ENCODE data around the gene OR6J1. TPM values are rescaled to one million over a fixed set of nuclear protein-coding genes. Genes with fewer than 3 reads are reported as not detected.

Gene OR6J1
- total and polyA plus RNA-seq, 9 of the 15 experiments (the other 6 are each of a cell fraction or from before 2014, with no cell fraction given) = not detected

DNA sequence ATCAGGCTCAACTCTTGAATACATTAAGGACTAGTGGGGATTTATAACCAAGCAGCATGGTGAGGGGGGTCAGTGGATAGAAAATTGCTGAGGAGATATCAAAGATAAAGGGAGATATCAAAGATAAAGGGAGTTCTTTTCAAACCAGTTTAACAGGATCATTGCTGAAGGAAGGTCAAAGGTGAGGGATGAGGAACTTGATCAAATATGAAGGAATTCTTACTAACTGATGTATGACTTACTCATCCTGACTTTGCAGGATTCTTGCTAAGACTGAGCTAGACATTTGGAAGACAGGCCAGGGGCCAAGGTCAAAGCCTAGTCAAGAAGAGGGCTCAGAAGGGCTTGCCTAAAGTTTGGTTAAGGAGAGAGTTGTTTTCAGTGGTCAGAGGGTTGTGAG, 41.3 kb downstream of the OR6J1 start:
- no peak overlapping the region for H3K4me2 ChIP-seq (ENCODE audit: insufficient read depth, low read length)
- no peak overlapping the region for H2AFZ ChIP-seq (ENCODE audit: low read depth, low read length)
- H3K79me2 ChIP-seq (ENCODE audit: control insufficient read depth, insufficient read depth, low read length) = peaks cover 14% of the 10 kb centered on the region
- H3K9me3 ChIP-seq (replicated peaks; ENCODE audit: control insufficient read depth, insufficient read depth, low read depth, low read length) = no peaks in the 10 kb centered on the region
- no peak overlapping the region for H3K4me3 ChIP-seq
- no peak overlapping the region for H3K9ac ChIP-seq (ENCODE audit: insufficient read depth in 1 of 2, low read depth in 2 of 2, low read length in 2 of 2)
- CTCF ChIA-PET (ENCODE audit: low intra/inter-chr PET ratio) = no interaction called here
- DNase-seq (ENCODE audit: extremely low read depth in 1 of 4, low spot score in 3 of 4) = no peak
- H3K9me1 ChIP-seq (ENCODE audit: control insufficient read depth, insufficient read depth, low read length) = peaks cover 2% of the 10 kb centered on the region
- POLR2A ChIA-PET = interaction anchor here (1.1 to 2.0 kb wide), 2 partner anchors 10 to 13 kb away, joined by 3 to 8 read pairs; partner anchors contain the start of gene DAD1
- TF ChIP-seq EP300 (IDR thresholded peaks at IDR 0.05; ENCODE audit: low read length) (no peak), HDAC6 (IDR thresholded peaks at IDR 0.05; ENCODE audit: low read depth, low read length) (no peak), BRF1 (IDR thresholded peaks at IDR 0.05; ENCODE audit: borderline replicate concordance, extremely low read depth, insufficient read length) (no peak), U2AF2 (optimal IDR thresholded peaks at IDR 0.05; ENCODE audit: low read depth, low read length) (no peak)
- TF ChIP-seq, protein P1, sequence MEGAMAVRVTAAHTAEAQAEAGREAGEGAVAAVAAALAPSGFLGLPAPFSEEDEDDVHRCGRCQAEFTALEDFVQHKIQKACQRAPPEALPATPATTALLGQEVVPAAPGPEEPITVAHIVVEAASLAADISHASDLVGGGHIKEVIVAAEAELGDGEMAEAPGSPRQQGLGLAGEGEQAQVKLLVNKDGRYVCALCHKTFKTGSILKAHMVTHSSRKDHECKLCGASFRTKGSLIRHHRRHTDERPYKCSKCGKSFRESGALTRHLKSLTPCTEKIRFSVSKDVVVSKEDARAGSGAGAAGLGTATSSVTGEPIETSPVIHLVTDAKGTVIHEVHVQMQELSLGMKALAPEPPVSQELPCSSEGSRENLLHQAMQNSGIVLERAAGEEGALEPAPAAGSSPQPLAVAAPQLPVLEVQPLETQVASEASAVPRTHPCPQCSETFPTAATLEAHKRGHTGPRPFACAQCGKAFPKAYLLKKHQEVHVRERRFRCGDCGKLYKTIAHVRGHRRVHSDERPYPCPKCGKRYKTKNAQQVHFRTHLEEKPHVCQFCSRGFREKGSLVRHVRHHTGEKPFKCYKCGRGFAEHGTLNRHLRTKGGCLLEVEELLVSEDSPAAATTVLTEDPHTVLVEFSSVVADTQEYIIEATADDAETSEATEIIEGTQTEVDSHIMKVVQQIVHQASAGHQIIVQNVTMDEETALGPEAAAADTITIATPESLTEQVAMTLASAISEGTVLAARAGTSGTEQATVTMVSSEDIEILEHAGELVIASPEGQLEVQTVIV (CRISPR knock-in tag; IDR thresholded peaks at IDR 0.05; ENCODE audit: borderline replicate concordance) = no peak
- H4K20me1 ChIP-seq (replicated peaks; ENCODE audit: control insufficient read depth, insufficient read depth, low read length) = no peaks in the 10 kb centered on the region
- no peaks in the 10 kb centered on the region for H3K27me3 ChIP-seq (ENCODE audit: control insufficient read depth in 2 of 2, insufficient read depth in 2 of 2, low read length in 2 of 2)
- peaks cover 8 to 14% of the 10 kb centered on the region in 2 experiments; a peak in 3 of 5 replicates for H3K4me1 ChIP-seq (replicated peaks in 1 of 2; ENCODE audit: control insufficient read depth in 2 of 2, insufficient read depth in 2 of 2, low read length in 2 of 2)
- FAIRE-seq = no peak
- no TSS peak for BruUV-seq (replicated peaks)
- in situ Hi-C loops (cut with MboI) = no loop called here
- H3K27ac ChIP-seq (ENCODE audit: extremely low read depth, low read depth, low read length) = no peak overlapping the region
- intact Hi-C loops (cut with micrococcal nuclease) = no loop called here
- peaks cover 46% of the 10 kb centered on the region; the same call in 2 of the 3 replicates for H3K36me3 ChIP-seq (ENCODE audit: control insufficient read depth, insufficient read depth, low read length)
- ATAC-seq = no peak
